ENCODE data around the gene ATP8B4. TPM values are rescaled to one million over a fixed set of nuclear protein-coding genes. Genes with fewer than 3 reads are reported as not detected.

ATP8B4 gene
- total and polyA plus RNA-seq, 2 donors (not counting 1 experiment from before 2014, with no cell fraction given), result 0.42 TPM; not detected in 1

DNA sequence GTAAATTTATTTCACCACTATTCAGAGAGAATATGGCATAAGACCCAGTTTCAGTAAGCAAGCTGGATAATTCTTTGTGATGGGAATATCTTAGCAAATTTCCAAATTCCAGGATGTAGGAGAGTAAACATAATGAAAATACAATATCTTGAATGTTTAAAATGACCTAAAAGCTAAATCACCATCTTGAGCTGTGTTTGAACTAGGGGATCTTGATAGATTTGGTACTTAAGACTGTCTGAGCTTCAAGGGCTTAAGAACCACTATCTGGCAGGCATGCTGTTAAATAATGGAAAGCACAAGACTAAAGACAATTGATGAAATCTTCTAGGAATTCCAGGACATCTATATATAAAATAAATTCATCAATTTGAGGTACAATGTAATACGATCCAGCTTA lies 217.7 kb downstream of the ATP8B4 start:
- no CpG with 5 or more reads among the region's 1 CpG for WGBS (ENCODE audit: insufficient coverage)
- H3K4me3 ChIP-seq (ENCODE audit: control extremely low read depth in 1 of 5, extremely low read depth in 1 of 5, insufficient read depth in 1 of 5, low read depth in 2 of 5, low read length in 4 of 5), result no peak overlapping the region
- H2AFZ ChIP-seq (ENCODE audit: insufficient read depth, low read depth, low read length, poor library complexity, severe bottlenecking), result no peak overlapping the region
- peaks cover 7% of the 10 kb centered on the region for H3K27me3 Mint-ChIP-seq
- intact Hi-C loops (cut with micrococcal nuclease), result no loop called here
- H4K20me1 ChIP-seq (ENCODE audit: control insufficient read depth, insufficient read depth, low read length, poor library complexity, severe bottlenecking), result no peaks in the 10 kb centered on the region
- no peak overlapping the region for H3K27ac Mint-ChIP-seq
- no peaks in the 10 kb centered on the region for H3K79me2 ChIP-seq (ENCODE audit: control insufficient read depth, insufficient read depth, low read length)
- H3K9me3 Mint-ChIP-seq (ENCODE audit: insufficient read depth), result no peaks in the 10 kb centered on the region
- H3K4me3 Mint-ChIP-seq, result no peak overlapping the region
- no peaks in the 10 kb centered on the region for H3K36me3 ChIP-seq (replicated peaks in 1 of 2; ENCODE audit: control extremely low read depth in 1 of 2, control insufficient read depth in 1 of 2, extremely low read depth in 1 of 2, insufficient read depth in 2 of 2, low read length in 1 of 2)
- ATAC-seq (ENCODE audit: low read depth) (no peak), DNase-seq (no peak)
- H3K9me3 ChIP-seq (ENCODE audit: control extremely low read depth in 1 of 3, control insufficient read depth in 2 of 3, insufficient read depth in 1 of 3, low read length in 2 of 3), result no peaks in the 10 kb centered on the region
- CTCF ChIA-PET, result interaction anchor here (0.6 kb wide), 1 partner anchor 927 kb away, joined by 4 read pairs; no protein-coding TSS in a partner anchor
- H3K27me3 ChIP-seq (replicated peaks in 1 of 4; ENCODE audit: control extremely low read depth in 1 of 4, control insufficient read depth in 3 of 4, insufficient read depth in 4 of 4, low read length in 3 of 4), result no peaks in the 10 kb centered on the region
- no peak overlapping the region for H3K9ac ChIP-seq (ENCODE audit: low read length)
- no peaks in the 10 kb centered on the region for H3K4me1 Mint-ChIP-seq
- no peak overlapping the region for H3K27ac ChIP-seq (ENCODE audit: low read length in 2 of 2)
- TF ChIP-seq EZH2 (IDR thresholded peaks at IDR 0.05; ENCODE audit: borderline replicate concordance, insufficient read depth, low read depth, low read length, poor library complexity, severe bottlenecking), result no peak
- no peaks in the 10 kb centered on the region for H3K4me1 ChIP-seq (ENCODE audit: control insufficient read depth in 2 of 2, insufficient read depth in 2 of 2, low read length in 2 of 2)
- no peak overlapping the region for H3K4me2 ChIP-seq (replicated peaks; ENCODE audit: low read depth, low read length, poor library complexity, severe bottlenecking)
- POLR2A ChIA-PET, result no interaction called here

GRCh38 chr15:49900903-49901235 lies 218.2 kb downstream of the ATP8B4 start:
- H3K27me3 ChIP-seq (replicated peaks in 1 of 4; ENCODE audit: control extremely low read depth in 1 of 4, control insufficient read depth in 3 of 4, insufficient read depth in 4 of 4, low read length in 3 of 4), result no peaks in the 10 kb centered on the region
- no peak overlapping the region for H3K9ac ChIP-seq (ENCODE audit: low read length)
- ChIA-PET CTCF (interaction anchor here (0.6 kb wide), 1 partner anchor 926 kb away, joined by 4 read pairs; no protein-coding TSS in a partner anchor), POLR2A (no interaction called here)
- H3K9me3 Mint-ChIP-seq (ENCODE audit: insufficient read depth), result no peaks in the 10 kb centered on the region
- no peaks in the 10 kb centered on the region for H3K4me1 Mint-ChIP-seq
- no peak for DNase-seq
- H3K9me3 ChIP-seq (ENCODE audit: control extremely low read depth in 1 of 3, control insufficient read depth in 2 of 3, insufficient read depth in 1 of 3, low read length in 2 of 3), result no peaks in the 10 kb centered on the region
- no peak overlapping the region for H3K4me3 ChIP-seq (ENCODE audit: control extremely low read depth in 1 of 5, extremely low read depth in 1 of 5, insufficient read depth in 1 of 5, low read depth in 2 of 5, low read length in 4 of 5)
- H3K4me2 ChIP-seq (replicated peaks; ENCODE audit: low read depth, low read length, poor library complexity, severe bottlenecking), result no peak overlapping the region
- H3K4me1 ChIP-seq (ENCODE audit: control insufficient read depth in 2 of 2, insufficient read depth in 2 of 2, low read length in 2 of 2), result no peaks in the 10 kb centered on the region
- H3K27ac Mint-ChIP-seq, result no peak overlapping the region
- ATAC-seq (ENCODE audit: low read depth), result no peak
- no peak overlapping the region for H2AFZ ChIP-seq (ENCODE audit: insufficient read depth, low read depth, low read length, poor library complexity, severe bottlenecking)
- H3K27me3 Mint-ChIP-seq, result peaks cover 7% of the 10 kb centered on the region
- H3K79me2 ChIP-seq (ENCODE audit: control insufficient read depth, insufficient read depth, low read length), result no peaks in the 10 kb centered on the region
- no peak for TF ChIP-seq EZH2 (IDR thresholded peaks at IDR 0.05; ENCODE audit: borderline replicate concordance, insufficient read depth, low read depth, low read length, poor library complexity, severe bottlenecking)
- no peak for TF ChIP-seq CTCF (IDR thresholded peaks at IDR 0.05)
- intact Hi-C loops (cut with micrococcal nuclease), result no loop called here
- no peak overlapping the region for H3K27ac ChIP-seq (ENCODE audit: low read length in 2 of 2)
- H3K4me3 Mint-ChIP-seq, result no peak overlapping the region
- no peaks in the 10 kb centered on the region for H3K36me3 ChIP-seq (replicated peaks in 1 of 2; ENCODE audit: control extremely low read depth in 1 of 2, control insufficient read depth in 1 of 2, extremely low read depth in 1 of 2, insufficient read depth in 2 of 2, low read length in 1 of 2)
- WGBS (ENCODE audit: insufficient coverage), result no CpG with 5 or more reads among the region's 1 CpG
- no peaks in the 10 kb centered on the region for H4K20me1 ChIP-seq (ENCODE audit: control insufficient read depth, insufficient read depth, low read length, poor library complexity, severe bottlenecking)

Data from B cell (primary cell).